Activated CD4-positive, alpha-beta T cell treated with anti-CD3 and anti-CD28 coated beads, Interleukin-10, Interleukin-2, amounts not matched to agents 100 ng/mL and 50 ng/mL, durations not matched to agents 16 hours and 8 hours (primary cell): ENCODE measurements around the gene SEPSECS.

ENCODE experiments used
- DNase-seq: peaks from one replicate; pipeline ENCODE4 v3.0.0-alpha.2; 2020

SEPSECS gene

GRCh38 chr4:25154594-25155265 lies 5.5 kb downstream of the SEPSECS start:
- no peak for DNase-seq

GRCh38 chr4:25146076-25146475 lies 14.2 kb downstream of the SEPSECS start:
- DNase-seq, result no peak

GRCh38 chr4:25144870-25145481 lies 15.3 kb downstream of the SEPSECS start:
- DNase-seq, result peak; percentile 33

- no peak for DNase-seq
Measured at GRCh38 chr4:25142468-25142867, 17.8 kb downstream of the SEPSECS start.

- no peak for DNase-seq
Measured at GRCh38 chr4:25141592-25141991, 18.7 kb downstream of the SEPSECS start.

GRCh38 chr4:25133132-25133531 lies 27.1 kb downstream of the SEPSECS start:
- DNase-seq, result no peak

GRCh38 chr4:25131926-25132325 lies 28.3 kb downstream of the SEPSECS start:
- DNase-seq, result no peak

GRCh38 chr4:25131381-25131780 lies 28.9 kb downstream of the SEPSECS start:
- no peak for DNase-seq

GRCh38 chr4:25129917-25130316 lies 30.3 kb downstream of the SEPSECS start:
- DNase-seq, result no peak

- DNase-seq, result no peak
Measured at GRCh38 chr4:25128671-25129070, 31.6 kb downstream of the SEPSECS start.

- peak; percentile 80 for DNase-seq
Measured at GRCh38 chr4:25123236-25123635, 37.0 kb downstream of the SEPSECS start.

GRCh38 chr4:25120146-25120940 lies 39.9 kb downstream of the SEPSECS start:
- DNase-seq, result no peak

- DNase-seq, result no peak
Measured at GRCh38 chr4:25117716-25118472, 42.4 kb downstream of the SEPSECS start.

- DNase-seq, result no peak
Measured at GRCh38 chr4:25117274-25117673, 43.0 kb downstream of the SEPSECS start.

- DNase-seq, result no peak
Measured at GRCh38 chr4:25113915-25114904, 46.0 kb downstream of the SEPSECS start.

- DNase-seq, result no peak
Measured at GRCh38 chr4:25112995-25113380, 47.3 kb downstream of the SEPSECS start.

GRCh38 chr4:25112366-25112994 lies 47.8 kb downstream of the SEPSECS start:
- DNase-seq, result no peak

GRCh38 chr4:25111648-25112196 lies 48.5 kb downstream of the SEPSECS start:
- no peak for DNase-seq

GRCh38 chr4:25110527-25111329 lies 49.5 kb downstream of the SEPSECS start:
- DNase-seq, result no peak

GRCh38 chr4:25109511-25109910 lies 50.7 kb downstream of the SEPSECS start:
- DNase-seq, result no peak
